Measurements from ENCODE around the gene IL11RA. TPM values are rescaled to one million over a fixed set of nuclear protein-coding genes. Genes with fewer than 3 reads are reported as not detected.

IL11RA gene
- total RNA-seq, 1 donor from 2014 or later, result 30.3 TPM

DNA sequence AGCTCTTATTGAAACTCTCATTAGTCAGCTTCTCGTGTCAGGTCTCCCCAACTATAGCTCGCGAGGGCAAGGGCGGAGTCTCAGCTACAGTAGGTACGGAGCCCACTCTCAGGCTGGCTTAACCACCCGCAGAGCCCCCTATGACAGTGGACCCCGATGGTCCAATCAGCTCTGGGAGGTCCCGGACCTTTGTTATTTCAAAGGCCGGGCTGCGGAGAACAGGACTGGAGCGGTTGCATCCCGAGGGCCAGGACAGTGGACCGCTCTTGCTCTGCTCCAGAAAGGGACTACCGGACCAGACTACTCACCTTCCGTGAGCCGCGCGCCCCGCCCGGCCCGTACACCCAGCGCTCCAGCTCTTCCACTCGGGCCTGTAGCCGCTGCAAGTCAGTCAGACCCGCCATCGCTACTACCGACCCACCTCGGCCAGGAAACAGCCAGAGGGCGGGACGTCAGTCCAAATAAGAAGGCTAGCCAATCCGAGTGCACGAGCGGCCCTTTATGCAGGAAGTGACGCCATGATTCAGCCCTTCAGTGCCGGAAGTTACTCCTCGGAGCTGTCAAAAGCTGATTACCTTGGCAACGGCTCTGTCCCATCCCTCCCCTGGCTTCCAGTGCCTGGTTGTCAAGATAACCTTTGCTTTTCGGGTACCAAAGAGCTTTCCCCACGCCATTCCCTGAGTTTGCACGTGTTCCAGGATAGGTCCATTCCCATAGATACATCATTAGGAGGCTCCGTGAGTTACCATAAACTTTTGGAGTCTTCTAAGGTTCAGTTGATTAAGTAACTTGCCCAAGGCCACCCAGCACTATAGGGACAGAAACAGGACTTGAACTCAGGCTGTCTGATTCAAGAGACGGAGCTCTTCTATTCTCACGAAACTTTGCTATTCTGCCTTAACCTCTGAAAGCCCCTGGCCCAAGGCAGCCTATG lies 31.7 kb upstream of the IL11RA start, which contains the start of gene DCTN3:
DCTN3 (minus strand) TSS at position 435 of the 934 bp plus-strand sequence; CDS start at position 404, 31 bp downstream.
- Mint-ChIP-seq H3K4me3 (peak within 1 kb of the TSS; percentile 89), H3K36me3 (ENCODE audit: low read depth) (peaks cover 17% of the 10 kb centered on the region), H3K27me3 (ENCODE audit: insufficient read depth) (peaks cover 31% of the 10 kb centered on the region), H3K9me3 (no peaks in the 10 kb centered on the region), H3K27ac (peak within 1 kb of the TSS; percentile 80), H3K4me1 (ENCODE audit: low read depth) (peaks cover 41% of the 10 kb centered on the region)
- peak; percentile 91 for DNase-seq (ENCODE audit: low spot score)
- intact Hi-C loops (cut with micrococcal nuclease), result loop anchor here (1.0 to 2.0 kb wide), 5 partner anchors 8 to 1952 kb away; partner anchors contain the start of genes DNAJB5, MELK, RPP25L and SIGMAR1

DNA sequence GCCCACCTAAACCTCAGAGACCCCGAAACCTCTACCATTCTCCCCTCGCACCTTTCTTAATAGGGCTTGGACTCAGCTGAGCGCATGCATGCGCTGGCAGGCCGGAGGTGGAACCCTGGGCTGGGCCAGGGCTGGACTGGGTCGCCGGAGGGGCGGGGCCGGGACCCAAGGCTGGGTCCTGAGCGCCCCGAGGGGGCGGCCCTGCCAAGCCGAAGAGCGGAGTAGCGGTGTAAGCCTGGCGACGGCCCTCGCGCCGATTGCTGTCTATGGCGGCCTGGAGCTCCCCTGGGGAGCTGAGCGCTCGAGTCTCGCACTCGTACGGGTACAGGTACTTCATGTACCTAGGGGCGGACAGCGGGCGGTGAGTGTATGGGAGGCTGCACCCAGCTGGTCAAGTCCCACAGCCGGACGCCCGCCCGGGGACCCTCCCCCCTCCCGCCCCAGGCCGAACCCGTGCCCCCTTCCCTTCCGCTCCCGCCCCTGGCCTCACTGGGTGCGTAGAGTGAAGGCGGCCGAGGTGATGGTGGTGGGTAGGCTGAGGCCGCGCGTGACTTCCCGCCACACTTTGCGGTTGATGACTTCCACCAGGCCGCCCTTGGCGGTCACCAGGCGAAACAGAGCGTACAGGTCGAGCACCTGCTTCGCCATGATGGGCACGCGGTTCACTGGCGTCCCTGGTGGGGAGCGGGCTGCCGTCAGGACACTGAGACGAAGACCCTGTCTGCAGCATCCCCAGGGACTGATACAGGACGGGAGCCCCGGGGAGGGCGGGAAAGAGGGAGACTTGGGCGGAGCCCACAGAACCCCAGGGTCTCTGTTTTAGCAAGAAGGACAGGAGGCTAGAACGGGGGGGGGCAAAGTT lies 28.4 kb upstream of the IL11RA start:
- intact Hi-C loops (cut with micrococcal nuclease), result no loop called here

GRCh38 chr9:34624475-34625185 lies 27.4 kb upstream of the IL11RA start:
- intact Hi-C loops (cut with micrococcal nuclease), result no loop called here
- no peak overlapping the region for H3K27ac Mint-ChIP-seq
- H3K9me3 Mint-ChIP-seq, result no peaks in the 10 kb centered on the region
- peaks cover 4% of the 10 kb centered on the region for H3K36me3 Mint-ChIP-seq (ENCODE audit: low read depth)
- DNase-seq (ENCODE audit: low spot score), result no peak
- peaks cover 34% of the 10 kb centered on the region for H3K4me1 Mint-ChIP-seq (ENCODE audit: low read depth)
- peaks cover 67% of the 10 kb centered on the region for H3K27me3 Mint-ChIP-seq (ENCODE audit: insufficient read depth)
- H3K4me3 Mint-ChIP-seq, result no peak overlapping the region

More for the DNA sequence above, 28.4 kb upstream of the IL11RA start:
- peaks cover 43% of the 10 kb centered on the region for H3K4me1 Mint-ChIP-seq (ENCODE audit: low read depth)
- no peak for DNase-seq (ENCODE audit: low spot score)
- H3K27ac Mint-ChIP-seq, result no peak overlapping the region
- H3K9me3 Mint-ChIP-seq, result no peaks in the 10 kb centered on the region
- peaks cover 60% of the 10 kb centered on the region for H3K27me3 Mint-ChIP-seq (ENCODE audit: insufficient read depth)
- H3K36me3 Mint-ChIP-seq (ENCODE audit: low read depth), result peaks cover 7% of the 10 kb centered on the region
- no peak overlapping the region for H3K4me3 Mint-ChIP-seq

DNA sequence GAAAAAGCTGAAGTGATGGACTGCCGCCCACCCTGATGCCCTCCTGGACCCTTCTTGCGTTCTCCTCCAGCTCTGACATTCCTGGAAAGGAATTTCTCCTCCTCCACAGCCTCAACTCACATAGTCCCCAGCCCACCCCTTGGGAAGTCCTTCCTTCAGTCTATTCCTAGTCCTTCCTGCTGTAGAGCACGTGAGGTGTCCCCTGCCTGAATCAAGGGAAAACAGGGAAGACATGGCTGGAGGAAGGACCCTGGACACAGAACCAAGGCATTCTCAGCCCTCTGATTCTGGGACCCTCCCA lies 26.8 kb upstream of the IL11RA start:
- Mint-ChIP-seq H3K4me3 (no peak overlapping the region), H3K4me1 (ENCODE audit: low read depth) (peaks cover 30% of the 10 kb centered on the region), H3K27me3 (ENCODE audit: insufficient read depth) (peaks cover 72% of the 10 kb centered on the region), H3K27ac (no peak overlapping the region), H3K9me3 (no peaks in the 10 kb centered on the region), H3K36me3 (ENCODE audit: low read depth) (peaks cover 4% of the 10 kb centered on the region)
- DNase-seq (ENCODE audit: low spot score), result no peak
- intact Hi-C loops (cut with micrococcal nuclease), result no loop called here

DNA sequence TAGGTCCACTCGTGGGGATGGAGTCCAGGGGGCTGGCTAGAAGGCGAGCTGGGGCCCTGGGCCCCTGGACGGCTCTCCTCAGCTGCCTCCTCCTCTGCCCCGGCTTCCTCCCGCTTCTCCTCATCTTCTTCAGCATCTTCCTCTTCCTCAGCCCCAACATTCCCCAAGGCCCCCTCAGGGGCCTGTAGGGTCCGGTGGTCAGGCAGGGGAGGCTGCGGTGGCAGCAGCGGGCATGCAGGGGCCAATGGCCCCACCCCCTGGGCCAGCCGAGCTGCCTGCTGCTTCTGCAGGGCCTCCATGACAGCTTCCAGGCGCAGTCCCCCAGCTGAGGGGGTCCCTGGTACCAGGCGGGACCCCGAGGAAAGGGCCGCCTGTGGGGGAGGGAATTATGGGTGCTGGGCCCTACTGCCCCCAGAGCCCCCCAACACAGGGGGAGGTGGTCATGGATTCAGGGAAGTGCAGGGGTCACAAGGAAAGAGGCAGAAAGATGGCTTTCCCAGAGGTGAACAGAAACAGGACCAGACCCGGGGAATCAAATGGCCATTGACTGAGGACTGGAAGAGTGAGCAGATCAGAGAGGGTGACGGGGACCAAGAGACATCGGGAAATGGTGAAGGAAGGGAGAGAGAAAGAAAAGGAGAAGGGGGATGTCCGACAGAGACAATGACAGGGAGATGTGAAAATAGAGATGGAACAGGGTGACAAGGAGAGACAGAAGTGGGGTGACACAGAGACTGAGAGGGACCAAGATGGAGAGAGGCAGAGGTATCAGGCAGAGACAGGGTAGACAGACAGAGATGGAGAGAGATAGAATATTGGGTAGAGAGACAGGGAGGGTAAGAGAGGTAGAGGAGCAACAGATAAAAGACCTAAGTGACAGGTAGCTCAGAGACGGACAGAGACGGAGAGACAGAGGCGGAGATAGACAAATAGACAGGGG lies 24.0 kb upstream of the IL11RA start:
- Mint-ChIP-seq H3K4me1 (ENCODE audit: low read depth) (peaks cover 18% of the 10 kb centered on the region), H3K27me3 (ENCODE audit: insufficient read depth) (peaks cover 63% of the 10 kb centered on the region), H3K36me3 (ENCODE audit: low read depth) (peaks cover 13% of the 10 kb centered on the region), H3K9me3 (no peaks in the 10 kb centered on the region), H3K4me3 (peak overlapping the region; percentile 80), H3K27ac (peak overlapping the region; percentile 26)
- intact Hi-C loops (cut with micrococcal nuclease), result no loop called here
- DNase-seq (ENCODE audit: low spot score), result no peak

DNA sequence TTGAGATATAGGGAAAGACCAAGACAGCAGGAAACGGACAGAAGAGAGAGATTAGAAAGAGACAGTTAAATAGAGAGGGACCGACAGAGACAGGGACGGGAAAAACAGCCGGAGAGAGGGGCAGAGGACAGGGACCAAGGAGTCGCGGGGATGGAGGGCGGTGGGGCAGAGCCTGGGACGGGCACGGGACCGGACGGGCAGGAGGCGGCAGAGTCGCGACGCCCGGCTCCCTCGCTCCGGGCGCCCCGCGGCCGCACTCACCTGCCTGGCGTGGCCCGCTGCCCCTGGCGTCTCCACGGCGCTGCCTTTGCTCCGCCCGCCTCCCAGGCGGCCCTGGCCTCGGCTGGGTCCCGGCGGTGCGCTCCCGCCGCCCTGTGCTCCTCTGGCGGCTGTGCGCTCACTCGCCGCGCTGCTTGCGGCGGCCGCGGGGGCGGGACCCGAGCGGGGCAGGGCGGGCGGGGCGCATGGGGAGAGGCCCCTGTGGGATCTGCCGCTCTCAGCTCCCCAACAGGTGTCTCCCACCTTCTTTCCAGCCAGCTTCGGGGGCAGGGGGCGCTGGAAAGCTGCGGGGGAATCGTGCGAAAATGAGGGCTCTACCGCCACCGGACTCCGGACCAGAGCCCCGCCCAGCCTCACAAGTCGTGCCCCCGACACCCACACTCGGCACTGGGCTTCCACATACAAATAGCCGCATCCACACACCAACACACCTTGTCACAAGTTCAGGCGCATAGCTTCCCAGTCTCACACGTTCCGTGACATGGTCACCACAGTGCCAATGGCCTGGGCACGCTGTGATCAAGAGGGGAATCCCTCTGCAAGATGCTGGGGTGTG lies 23.1 kb upstream of the IL11RA start, which contains the start of gene ARID3C:
ARID3C (minus strand) TSS at position 411 of the 835 bp plus-strand sequence. CDS start 1,052 bp downstream, outside the sequence.
- H3K4me3 Mint-ChIP-seq, result peak within 1 kb of the TSS; percentile 80
- H3K9me3 Mint-ChIP-seq, result no peaks in the 10 kb centered on the region
- peak within 1 kb of the TSS; percentile 26 for H3K27ac Mint-ChIP-seq
- intact Hi-C loops (cut with micrococcal nuclease), result loop anchor here (1.0 kb wide), 1 partner anchor 17 kb away; the partner anchor contains the start of gene RPP25L
- H3K27me3 Mint-ChIP-seq (ENCODE audit: insufficient read depth), result peaks cover 57% of the 10 kb centered on the region
- no peak for DNase-seq (ENCODE audit: low spot score)
- peaks cover 15% of the 10 kb centered on the region for H3K36me3 Mint-ChIP-seq (ENCODE audit: low read depth)
- H3K4me1 Mint-ChIP-seq (ENCODE audit: low read depth), result peaks cover 17% of the 10 kb centered on the region

GRCh38 chr9:34629491-34629808 lies 22.5 kb upstream of the IL11RA start:
- Mint-ChIP-seq H3K4me1 (ENCODE audit: low read depth) (peaks cover 22% of the 10 kb centered on the region), H3K9me3 (no peaks in the 10 kb centered on the region), H3K27me3 (ENCODE audit: insufficient read depth) (peaks cover 51% of the 10 kb centered on the region), H3K36me3 (ENCODE audit: low read depth) (peaks cover 20% of the 10 kb centered on the region), H3K4me3 (peak overlapping the region; percentile 74), H3K27ac (no peak overlapping the region)
- DNase-seq (ENCODE audit: low spot score), result no peak
- intact Hi-C loops (cut with micrococcal nuclease), result loop anchor here (1.0 kb wide), 1 partner anchor 17 kb away; the partner anchor contains the start of gene RPP25L

DNA sequence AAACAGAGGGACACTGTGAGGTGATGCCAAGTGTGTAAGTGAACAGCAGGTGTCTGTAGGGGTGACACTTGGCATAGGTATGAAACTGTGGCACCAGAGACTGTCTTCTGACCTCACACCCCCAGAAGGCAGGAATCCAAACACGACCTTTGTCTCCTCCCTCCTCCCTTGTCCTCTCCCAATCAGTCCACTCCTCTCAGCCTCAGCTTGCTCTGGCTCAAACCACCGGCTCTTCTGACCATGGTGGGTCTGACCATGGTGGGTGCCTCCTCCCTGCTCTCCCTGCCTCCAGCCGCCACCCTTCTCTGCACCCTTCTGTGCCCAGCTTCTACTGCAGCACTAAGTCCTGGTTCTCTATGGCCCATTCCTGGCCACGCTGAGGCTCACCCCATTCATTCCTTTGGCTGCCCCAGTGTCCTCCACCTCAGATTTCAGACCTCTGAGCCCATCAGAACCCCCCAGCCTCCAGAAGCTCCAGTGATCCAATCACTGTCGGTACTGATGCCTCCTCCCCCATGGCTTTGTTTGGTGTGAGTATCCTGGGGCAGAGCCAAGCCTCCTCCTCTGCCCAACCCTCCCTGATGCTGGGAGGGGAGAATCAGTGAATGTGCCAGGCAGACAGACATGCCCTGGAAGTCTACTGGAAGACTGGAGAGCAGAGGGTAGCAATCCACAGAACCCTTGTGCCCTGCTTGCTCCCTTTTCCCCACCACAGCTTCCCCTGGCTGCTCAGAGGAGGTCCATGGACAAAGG lies 21.4 kb upstream of the IL11RA start:
- Mint-ChIP-seq H3K9me3 (no peaks in the 10 kb centered on the region), H3K27ac (no peak overlapping the region), H3K36me3 (ENCODE audit: low read depth) (peaks cover 29% of the 10 kb centered on the region), H3K27me3 (ENCODE audit: insufficient read depth) (peaks cover 46% of the 10 kb centered on the region), H3K4me1 (ENCODE audit: low read depth) (peaks cover 31% of the 10 kb centered on the region), H3K4me3 (peak overlapping the region; percentile 11)
- DNase-seq (ENCODE audit: low spot score), result no peak
- intact Hi-C loops (cut with micrococcal nuclease), result loop anchor here (10.0 kb wide), 1 partner anchor 444 kb away; the partner anchor contains the start of genes FANCG and VCP

GRCh38 chr9:34633166-34633565 lies 18.8 kb upstream of the IL11RA start:
- peaks cover 35% of the 10 kb centered on the region for H3K36me3 Mint-ChIP-seq (ENCODE audit: low read depth)
- H3K9me3 Mint-ChIP-seq, result no peaks in the 10 kb centered on the region
- intact Hi-C loops (cut with micrococcal nuclease), result loop anchor here (10.0 kb wide), 1 partner anchor 442 kb away; the partner anchor contains the start of genes FANCG and VCP
- H3K4me1 Mint-ChIP-seq (ENCODE audit: low read depth), result peaks cover 37% of the 10 kb centered on the region
- no peak overlapping the region for H3K4me3 Mint-ChIP-seq
- no peak overlapping the region for H3K27ac Mint-ChIP-seq
- no peak for DNase-seq (ENCODE audit: low spot score)
- peaks cover 24% of the 10 kb centered on the region for H3K27me3 Mint-ChIP-seq (ENCODE audit: insufficient read depth)

DNA sequence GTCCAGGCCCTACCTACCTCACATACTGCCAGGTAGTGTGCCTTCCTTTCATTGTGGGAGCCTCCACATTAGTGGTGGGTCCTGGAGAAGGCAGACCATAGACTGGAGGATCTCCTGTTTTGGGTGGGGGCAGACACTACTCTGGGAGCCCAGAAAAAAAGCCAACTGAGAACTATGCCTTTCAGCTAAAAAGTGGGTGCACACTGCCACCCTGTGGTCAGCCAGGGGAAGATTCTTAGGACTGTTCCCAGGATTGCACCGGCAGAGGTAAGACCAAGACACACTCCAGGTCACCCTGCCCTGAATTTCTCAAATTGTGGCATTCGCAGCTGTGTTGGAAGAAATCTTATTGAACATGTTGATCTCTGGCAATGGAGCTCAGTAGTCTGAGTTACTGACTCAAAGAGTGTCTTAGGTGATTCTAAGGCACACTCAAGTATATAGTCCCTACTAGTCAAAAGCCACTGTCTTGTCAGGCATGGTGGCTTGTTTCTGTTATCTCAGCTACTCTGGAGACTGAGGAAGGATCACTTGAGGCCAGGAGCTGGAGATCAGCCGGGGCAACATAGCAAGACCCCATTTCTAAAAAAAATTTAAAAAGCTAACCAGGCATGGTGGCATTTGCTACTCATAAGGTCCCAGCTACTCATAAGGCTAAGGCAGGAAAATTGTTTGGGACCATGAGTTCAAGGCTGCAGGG lies 18.0 kb upstream of the IL11RA start:
- Mint-ChIP-seq H3K9me3 (no peaks in the 10 kb centered on the region), H3K4me3 (peak overlapping the region; percentile 59), H3K36me3 (ENCODE audit: low read depth) (peaks cover 31% of the 10 kb centered on the region), H3K27ac (no peak overlapping the region), H3K4me1 (ENCODE audit: low read depth) (peaks cover 39% of the 10 kb centered on the region), H3K27me3 (ENCODE audit: insufficient read depth) (peaks cover 19% of the 10 kb centered on the region)
- intact Hi-C loops (cut with micrococcal nuclease), result loop anchor here (1.0 to 10.0 kb wide), 2 partner anchors 22 to 441 kb away; partner anchors contain the start of genes FANCG, RPP25L and VCP
- peak; percentile 62 for DNase-seq (ENCODE audit: low spot score)

All from activated T-helper 1 cell treated with anti-CD3 and anti-CD28 coated beads, Interleukin-12 subunit alpha, Interleukin-12 subunit beta, Interleukin-2, Interleukin-4 antibody, amounts not matched to agents 30 ng/mL and 10 ng/mL and 1 ng/mL, durations not matched to agents 14 hours and 24 hours and 36 hours (primary cell).